Activated CD4-positive, alpha-beta T cell treated with anti-CD3 and anti-CD28 coated beads, Interleukin-2, amount 50 U/mL, for 24 hours (primary cell): Measurements from ENCODE around the gene DPY19L1.
A peak's percentile ranks its signal among the peaks of the same experiment; 100 is the strongest.
"Not testable (repeated sequence)": the region's sequence is repeated elsewhere in the genome, so short reads cannot be mapped to it uniquely, and the experiment has no call there.

Source experiments
- DNase-seq, 2 donors: peaks; one replicate each; pipeline ENCODE4 v3.0.0-alpha.2; 2020; ENCODE audit warnings: low read depth in 1 of 2, low spot score in 1 of 2

The DPY19L1 gene

DNA sequence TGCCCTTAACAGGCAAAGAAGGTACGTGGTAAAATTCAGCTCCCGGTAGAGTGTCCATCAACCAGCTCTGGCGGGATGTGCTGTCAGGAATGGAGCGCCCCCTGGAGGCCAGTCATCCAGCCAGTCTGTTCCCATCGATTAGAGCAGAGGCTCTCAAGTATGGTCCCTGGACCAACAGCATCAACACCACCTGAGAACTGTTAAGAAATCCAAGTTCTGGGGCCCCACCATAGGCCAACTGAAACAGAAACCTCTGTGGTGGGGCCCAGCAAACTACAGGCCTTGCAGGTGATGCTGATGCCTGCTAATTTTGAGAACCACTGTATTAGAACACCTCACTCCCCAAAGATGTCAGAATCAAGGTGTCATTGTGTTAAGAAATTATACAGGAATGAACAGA, 109.2 kb downstream of the DPY19L1 start:
- DNase-seq, result peak; percentile 9 to 20

DNA sequence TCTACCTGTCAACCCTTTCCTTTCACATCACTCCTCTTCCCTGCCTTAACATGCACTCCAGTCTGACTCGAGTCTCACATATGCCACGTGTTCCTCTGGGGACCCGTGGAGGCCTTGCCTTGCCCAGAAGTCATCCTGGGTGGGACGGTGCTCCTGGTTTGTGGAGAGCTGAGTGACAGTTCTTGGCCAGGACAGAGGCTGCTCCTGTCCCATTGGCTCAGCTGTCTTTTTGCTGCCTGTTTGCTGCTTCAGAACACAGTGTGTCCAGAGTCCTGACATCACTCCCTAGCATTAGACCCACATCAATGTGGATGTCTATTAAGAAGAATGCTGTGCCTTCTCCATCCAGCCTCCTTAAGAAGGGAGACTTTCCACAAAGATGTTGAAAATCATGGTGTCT, 116.8 kb downstream of the DPY19L1 start:
- DNase-seq, result not testable (repeated sequence)

DNA sequence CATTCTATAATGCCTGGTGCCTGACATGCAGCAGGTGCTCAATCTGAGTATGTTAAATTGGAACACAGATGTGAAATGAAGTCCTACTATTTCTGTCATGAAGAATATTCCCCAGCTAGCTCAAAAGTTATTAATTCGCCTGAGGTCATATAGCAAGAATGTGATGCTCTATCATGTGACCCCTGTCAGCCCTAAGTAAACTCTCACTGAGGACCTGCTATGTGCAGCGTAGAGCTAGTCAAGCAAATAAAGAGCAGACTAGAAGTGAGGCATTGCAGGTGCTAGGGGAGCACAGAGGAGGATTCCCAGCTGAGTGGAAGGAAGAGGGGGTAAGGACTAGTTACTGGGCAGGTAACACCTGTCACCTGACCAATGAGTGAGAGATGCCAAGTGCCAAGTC, 118.2 kb downstream of the DPY19L1 start:
- DNase-seq, result not testable (repeated sequence)

DNA sequence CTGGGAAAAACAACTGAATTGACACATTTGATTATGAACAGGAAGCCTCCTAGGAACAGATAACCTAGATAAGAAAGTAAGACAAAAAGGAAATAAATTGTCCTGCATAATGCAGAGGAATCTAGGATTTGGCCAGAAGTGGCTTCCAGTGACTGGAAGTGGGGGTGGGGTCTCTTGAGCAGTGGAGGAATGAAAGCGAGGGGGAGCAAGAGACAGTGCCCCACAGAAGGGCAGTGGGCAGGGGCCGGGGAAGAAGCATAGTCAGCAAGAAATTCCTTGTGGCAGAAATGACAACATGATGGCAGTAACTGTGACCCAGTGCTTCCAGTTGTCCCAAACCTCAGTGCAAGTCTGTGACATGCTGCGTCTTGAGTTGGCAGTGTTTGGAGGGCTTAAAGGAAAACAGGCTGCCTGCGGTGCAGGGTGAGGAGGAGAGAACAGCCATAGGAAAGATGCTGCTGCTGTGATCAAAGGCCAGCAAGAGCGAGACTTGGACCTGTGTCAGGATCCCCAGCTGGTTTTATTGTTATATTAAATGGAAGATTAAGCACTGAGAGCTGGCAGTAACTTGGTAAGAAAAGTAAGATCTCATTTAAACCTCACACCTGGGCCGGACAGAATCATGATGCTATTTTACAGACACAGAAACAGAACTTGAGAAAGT, 119.0 kb downstream of the DPY19L1 start:
- DNase-seq, result not testable (repeated sequence)

DNA sequence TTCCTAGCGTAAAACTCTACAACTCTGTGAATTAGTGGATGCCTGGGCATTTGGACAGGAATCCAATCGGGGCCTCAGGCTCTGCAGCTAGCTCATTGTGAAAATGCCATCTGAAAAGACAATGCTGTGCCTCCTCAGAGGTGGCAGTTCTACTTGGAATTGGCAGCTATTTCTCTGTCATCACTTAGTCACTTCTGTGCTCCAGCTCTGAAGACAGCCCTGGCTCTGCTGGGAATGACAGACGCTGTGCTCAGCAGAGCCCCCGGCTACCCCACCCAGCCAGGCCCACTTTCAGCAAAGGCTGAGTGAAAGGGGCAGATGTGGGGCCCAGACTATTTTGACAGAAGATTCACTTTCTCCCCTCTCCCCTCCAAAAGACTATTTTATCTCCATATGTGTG, 119.8 kb downstream of the DPY19L1 start:
- not testable (repeated sequence) for DNase-seq

DNA sequence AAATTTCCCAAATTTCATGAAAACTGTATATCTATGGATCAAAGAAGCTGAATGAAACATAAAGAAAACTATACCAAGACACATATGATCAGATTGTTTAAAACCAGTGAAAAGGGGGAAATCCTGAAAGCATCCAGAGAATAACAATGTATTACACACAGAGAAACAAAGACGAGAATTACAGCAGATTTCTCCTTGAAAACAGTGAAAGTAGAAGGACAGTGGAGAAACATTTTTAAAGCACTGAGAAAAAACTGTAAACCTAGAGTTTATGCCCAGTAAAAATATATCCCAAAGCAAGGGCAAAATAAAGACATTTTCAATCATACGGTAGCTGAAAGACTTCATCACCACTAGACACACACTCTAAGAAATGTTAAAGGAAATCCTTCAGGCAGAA, 121.0 kb downstream of the DPY19L1 start:
- no peak for DNase-seq

DNA sequence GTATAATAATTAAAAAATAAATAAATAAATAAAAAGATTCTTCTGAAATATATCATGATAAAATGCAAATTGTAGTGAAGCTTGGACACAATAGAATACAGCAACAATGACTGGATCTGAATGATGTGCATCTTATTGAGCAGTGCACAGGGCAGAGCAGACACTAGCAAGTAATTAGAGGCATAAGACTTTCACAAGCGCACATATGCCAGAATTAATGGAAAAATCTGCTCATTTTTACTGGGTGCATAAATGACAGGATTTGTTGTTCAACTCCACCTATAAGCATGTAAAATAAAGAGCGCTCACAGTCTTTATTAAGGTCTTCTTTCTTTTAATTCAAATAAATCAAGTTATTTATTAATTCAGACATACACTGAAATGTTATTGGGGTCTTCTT, 125.0 kb downstream of the DPY19L1 start:
- no peak for DNase-seq

DNA sequence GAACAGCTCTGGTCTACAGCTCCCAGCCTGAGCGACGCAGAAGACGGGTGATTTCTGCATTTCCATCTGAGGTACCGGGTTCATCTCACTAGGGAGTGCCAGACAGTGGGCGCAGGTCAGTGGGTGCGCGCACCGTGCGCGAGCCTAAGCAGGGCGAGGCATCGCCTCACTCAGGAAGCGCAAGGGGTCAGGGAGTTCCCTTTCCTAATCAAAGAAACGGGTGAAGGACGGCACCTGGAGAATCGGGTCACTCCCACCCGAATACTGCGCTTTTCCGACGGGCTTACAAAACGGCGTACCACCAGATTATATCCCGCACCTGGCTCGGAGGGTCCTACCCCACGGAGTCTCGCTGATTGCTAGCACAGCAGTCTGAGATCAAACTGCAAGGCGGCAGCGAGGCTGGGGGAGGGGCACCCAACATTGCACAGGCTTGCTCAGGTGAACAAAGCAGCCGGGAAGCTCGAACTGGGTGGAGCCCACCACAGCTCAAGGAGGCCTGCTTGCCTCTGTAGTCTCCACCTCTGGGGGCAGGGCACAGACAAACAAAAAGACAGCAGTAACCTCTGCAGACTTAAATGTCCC, 130.9 kb downstream of the DPY19L1 start:
- not testable (repeated sequence) for DNase-seq

DNA sequence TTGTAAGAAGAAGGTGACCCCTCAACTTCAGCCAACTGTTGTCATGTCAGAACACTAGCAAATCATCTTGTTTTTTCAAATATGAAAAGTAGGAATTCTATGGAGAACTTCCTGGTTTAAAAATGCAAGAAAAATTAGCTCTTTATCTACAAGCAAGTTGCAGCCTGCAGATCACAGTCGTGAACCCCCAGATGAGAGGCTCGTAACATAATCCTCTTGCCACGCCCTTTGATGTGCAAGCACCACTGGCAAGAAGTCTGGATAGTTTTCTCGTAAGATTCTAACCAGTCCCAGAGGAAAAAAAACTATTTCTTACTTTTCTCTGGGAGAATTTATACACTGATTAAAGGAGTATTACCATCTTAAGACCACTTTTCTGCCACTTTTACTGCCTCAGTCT, 132.3 kb downstream of the DPY19L1 start:
- no peak for DNase-seq

DNA sequence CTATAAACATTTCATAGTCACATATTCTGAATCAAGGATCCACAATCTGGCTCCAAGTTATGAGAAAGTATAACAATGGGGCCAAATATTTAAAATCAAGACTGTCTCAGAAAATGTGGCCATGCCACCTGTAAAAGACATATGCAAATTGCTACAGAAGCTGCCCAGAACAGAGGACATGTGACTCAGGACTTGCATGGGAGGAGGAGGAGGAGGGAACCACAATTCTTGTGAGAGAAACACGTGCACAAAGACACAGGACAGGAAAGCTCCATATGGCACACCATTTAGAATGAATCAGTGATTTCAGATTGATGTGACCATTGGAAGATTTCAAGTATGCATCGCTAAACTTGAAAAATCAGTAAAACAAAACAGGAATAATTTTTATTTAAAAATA, 133.4 kb downstream of the DPY19L1 start:
- not testable (repeated sequence) for DNase-seq

DNA sequence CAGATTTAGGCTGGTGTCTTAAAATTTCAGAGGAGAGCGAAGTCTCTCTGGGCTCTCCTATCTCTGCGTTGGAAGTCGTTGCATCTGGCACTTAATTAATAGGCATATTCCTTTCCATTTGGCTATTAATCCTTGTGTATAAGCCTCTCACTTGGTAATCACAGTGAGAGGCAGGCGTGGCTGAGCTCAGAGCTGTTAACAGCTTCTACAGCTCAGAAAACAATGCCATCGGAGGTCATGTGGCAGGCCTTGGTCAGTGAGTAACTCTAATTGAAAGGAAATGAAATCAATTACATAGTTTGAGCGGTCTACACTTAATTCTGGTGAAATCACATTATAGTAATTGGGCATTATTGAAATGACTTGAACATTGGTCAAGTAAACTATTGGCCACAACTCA, 135.1 kb downstream of the DPY19L1 start:
- no peak for DNase-seq

DNA sequence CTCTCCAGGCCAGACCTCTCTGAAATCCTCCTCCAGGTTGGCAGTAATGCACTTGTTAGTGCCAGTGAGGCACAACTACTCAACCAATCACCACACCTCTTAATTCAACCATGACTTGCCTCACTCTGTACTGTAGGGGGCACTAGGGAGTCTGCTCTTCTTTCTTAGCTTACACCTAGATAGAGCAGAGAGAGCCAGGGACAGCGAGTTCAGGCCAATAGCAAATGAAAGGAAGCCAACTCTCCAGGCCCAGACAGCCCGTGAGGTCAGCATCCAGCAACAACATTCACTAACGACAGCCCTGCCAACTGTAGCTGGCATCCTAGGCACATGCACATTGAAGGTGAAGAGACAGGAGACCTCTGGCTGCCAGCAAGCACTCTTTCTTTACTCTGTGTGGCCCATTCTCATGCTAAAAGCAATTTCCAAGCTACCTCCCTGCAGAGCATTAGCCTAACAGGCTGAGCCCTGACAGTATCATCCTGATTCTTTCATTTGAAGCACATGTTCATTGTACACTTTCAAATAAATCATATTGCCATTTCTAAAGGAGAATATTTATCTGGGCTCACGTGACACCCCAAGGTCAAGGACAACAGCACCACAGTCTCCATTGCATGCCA, 136.3 kb downstream of the DPY19L1 start:
- DNase-seq, result no peak

DNA sequence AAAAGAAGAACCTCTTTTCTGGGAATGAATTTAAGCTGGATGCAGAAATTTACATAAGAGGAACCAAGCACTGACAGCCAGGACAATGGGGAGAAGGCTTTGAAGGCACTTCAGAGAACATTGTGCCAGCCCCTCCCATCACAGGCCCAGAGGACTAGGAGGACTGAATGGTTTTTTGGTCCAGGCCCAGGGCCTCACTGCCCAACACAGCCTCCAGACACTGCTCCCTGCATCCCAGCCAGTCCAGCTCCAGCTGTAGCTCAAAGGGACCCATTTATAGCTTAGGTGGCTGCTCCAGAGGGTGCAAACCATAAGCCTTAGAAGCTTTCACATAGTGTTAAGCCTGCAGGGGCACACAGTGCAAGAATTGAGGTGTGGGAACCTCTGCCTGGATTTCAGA, 142.1 kb downstream of the DPY19L1 start:
- no peak for DNase-seq

DNA sequence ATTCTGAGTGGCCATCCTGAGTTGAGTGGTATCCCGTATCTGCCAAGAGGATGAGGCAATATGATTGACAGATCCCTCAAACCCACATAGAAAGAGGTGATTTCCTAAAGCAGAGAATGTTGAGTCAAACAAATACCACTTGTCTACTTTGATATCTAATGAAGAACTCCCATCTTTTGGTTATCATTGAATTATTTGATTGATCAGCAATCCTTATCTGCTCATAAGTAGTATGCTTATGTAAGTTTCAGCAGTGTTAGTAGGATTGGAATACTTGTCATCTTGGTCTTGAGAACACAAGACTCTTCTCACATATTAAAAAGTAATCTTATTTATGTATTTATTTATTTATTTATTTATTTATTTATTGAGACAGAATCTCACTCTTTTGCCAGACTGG, 147.3 kb downstream of the DPY19L1 start:
- no peak for DNase-seq

DNA sequence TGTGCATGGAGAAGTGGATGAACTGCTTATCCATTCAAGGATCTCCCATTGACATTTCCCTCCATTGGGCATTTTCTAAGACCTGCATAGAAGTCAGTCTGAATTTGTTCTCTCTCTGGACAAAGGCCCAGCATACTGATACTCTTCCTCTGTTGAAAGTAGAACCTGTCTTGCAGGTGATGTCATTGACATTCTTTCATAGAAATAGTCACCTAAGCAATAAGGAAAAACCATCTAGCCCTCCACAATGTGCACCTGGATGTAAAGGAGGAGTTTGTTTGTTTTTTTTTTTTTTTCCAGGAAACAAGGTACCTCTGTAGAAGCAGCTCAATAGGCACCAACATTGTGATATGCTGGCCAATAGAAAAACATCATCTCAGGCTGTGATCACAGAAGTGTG, 150.4 kb downstream of the DPY19L1 start:
- DNase-seq, result no peak

DNA sequence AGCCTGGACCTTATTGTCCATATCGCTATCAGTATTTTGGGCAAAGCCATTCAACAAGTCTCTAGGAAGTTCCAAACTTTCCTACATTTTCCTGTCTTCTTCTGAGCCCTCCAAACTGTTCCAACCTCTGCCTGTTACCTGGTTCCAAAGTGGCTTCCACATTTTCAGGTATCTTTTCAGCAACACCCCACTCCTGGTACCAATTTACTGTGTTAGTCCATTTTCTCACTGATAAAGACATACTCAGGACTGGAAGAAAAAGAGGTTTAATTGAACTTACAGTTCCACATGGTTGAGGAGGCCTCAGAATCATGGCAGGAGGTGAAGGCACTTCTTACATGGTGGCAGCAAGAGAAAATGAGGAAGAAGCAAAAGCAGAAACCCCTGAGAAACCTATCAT, 153.4 kb downstream of the DPY19L1 start:
- not testable (repeated sequence) for DNase-seq

DNA sequence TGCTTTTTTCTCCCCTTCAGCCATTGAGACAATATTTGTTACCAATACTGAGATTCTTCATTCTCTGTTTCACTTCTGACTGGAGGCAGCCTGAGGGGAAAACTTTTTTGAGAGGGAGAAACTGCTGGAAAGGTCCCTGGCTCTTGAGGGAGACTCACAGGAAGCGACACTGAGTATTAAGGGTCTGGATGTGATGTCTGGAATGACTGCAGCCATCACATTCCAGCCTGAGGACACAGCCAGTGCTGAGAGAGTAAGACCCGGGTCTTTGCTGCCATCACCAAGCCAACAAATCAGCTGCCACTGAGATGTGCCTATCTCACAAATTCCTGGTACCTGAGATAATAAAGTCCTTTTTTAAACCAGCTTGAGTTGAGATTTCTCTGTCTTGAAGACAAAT, 157.4 kb downstream of the DPY19L1 start:
- no peak for DNase-seq

DNA sequence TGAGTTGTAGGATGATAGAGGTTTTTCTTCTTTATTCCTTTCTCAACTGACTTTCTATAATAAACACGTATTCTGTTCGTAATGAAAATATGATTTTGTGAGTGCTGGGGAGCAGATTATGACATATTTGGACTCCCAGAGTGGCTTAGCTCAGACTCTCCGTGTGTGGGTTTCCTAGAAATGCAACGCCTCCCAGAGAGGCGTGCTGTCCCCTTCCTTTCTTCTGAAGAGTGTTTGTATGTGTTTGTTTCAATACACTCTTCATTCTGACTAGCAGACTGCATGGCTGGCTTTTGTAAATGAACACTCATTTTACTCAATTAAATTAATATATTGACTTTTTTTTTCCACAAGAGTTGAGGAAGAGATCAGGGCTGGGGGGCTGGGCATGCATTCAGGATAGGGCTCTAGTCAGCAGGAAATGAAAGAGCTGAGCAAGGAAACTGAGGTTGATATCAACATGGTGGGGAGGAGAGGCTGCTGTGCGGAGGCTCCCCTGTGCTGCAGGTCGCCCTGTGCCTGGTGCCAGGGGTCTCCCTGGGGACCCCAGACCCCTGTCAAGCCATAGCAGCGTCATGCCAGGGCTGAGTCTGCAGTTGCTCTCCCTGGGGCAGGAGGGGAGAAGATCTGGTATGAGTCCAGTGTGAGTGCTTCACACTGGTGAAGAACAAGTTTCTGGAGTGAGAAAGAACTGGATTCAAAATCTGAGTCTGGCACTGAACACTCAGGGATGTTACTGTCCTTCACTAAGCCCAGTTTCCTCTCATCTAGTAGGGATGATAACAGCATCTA, 158.1 kb downstream of the DPY19L1 start:
- DNase-seq, result not testable (repeated sequence)
